ENCODE measurements around the gene CNPY3.

- TF ChIP-seq GATA2 (IDR thresholded peaks at IDR 0.05; ENCODE audit: low read depth, low read length) = no peak
- TF ChIP-seq GATA3 (IDR thresholded peaks at IDR 0.05; ENCODE audit: low read depth, low read length) = no peak
Observed at GRCh38 chr6:42970871-42971612, 41.8 kb downstream of the CNPY3 start.

All from SH-SY5Y (cell line).